Nucleus accumbens (tissue), 56 donors: Measurements from ENCODE around the gene VPS18.
A peak's percentile ranks its signal among the peaks of the same experiment; 100 is the strongest.

ENCODE experiments used
- DNase-seq, 56 donors: peaks; one replicate each; lab custom pipeline; 2025; lab: John Stamatoyannopoulos, UW

The VPS18 gene

DNA sequence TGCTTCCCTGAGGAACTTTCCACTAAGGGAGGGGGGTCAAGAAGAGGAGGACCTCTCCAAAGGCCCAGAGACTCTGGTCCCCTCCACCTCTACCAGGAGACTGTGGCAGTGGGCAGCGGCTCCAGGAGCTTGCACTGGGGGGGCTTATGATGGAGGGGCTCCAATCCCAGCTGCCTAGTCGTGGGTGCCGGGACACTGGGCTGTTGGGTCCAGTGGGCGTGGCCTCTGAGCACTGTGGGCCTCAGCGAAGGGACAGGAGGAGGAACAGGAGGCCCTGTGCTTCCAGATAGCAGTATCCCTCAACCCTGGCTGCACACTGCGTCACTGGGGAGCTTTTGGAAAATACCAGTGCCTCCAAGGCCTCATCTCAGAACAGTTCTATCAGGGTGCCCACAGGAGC is 21.4 kb downstream of the VPS18 start:
- no peak for DNase-seq

DNA sequence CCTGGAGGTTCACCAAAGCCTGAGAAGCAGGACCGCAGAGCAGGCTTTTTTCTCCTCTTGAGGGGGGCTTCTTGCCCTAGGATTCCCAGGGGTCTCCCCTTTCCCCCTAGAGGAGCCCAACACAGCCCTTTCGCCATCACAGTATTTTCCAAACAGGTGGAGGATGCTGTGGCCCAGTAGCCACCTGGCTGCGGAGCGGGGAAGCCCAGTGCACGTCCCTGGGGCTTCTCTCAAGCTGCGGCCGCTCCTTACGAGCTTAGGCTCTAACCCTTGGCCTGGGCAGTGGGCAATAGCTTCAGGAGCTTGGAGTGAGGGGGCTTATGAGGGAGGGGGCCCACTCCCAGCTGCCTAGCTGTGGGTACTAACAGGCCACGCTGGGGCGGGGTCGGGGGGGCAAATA is 23.3 kb downstream of the VPS18 start:
- no peak for DNase-seq

DNA sequence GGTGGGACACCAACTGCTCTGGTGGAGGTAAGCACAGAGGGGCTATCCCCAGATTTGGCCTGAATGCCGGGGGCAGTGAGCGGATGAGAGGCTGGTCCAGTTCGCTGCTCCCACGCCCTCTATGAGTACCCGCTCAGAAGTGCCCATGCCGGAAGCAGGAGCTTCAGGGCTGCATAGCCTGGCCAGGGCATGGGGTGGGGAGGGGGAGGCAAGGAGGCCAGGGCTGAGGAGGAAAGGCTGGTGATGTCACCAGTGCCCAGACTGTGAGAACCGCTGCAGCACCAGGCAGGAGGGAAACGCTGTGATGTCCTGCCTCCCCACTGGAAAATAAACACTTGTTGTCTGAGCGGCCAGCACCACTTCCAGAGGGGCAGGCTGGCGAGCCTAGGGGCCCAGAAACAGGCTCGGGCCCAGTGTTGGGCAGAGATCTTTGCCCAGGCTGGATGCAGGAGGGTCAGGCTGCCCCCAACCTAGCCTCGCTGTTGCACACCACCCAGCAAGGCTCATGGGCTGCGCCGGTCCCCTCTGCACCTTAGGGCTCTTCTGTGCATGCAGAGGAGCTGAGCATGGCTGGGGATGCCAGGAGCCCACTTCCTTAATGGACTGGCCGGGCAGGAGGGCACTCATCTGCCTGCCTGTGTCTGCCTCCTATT is 24.0 kb downstream of the VPS18 start:
- DNase-seq: no peak

DNA sequence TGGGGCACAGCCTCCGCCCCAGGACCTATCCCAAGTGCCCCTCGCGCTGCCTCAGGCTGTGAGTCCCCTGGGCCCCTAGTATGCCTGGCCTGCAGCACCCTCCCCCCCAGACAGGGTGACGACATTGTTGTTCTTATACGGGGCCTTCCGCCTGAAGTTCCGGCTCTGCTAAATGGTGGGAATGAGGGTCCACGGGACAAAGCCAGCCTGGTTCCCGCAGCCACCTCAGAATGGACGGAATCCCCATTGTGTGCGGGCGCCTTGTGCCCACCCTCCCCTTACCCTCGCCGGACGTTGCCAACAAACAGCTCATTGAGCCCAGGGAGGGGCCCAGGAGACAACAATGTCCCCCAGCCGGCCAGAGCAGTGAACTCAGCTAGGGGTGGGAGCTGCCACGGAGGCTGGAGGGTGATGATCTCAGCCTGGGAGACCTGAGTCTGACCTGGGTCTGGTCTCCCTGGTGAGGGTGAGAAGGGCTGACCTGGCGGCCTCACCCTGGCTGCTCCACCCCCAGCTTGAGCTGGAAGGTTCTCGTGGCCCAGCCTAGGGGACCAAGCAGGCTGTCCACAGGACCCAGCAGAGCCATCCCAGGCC is 24.6 kb downstream of the VPS18 start:
- no peak for DNase-seq

DNA sequence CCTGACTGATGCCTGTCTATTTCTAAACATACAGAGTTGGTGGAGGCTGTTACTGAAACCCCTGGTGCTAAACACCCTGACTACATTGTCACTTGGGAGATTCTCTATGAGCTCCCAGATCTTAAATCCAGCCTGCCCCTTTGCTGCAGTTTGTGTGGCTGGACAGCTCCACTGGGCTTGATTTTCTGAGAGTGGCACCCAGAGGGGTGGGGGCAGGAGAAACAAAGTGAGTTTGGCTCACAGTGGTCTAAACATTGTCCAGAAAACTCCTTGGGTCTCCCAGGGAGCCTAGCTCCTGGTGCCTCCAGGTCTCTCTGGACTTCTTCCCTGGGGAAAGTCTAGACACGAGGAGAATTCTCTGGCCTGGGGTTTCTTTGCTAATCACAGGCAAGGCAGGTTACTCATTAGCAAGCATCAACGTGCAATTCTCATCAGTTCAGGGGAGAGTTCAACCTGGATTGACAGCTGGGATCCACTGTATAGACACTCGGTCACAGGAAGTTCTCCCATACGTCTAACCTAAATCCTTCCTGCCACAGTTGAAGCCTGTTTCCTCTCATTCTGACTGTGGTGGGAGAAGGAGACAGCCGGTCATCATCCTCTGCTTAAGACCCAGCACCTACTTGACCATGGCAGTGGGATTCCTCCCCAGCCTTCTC is 27.8 kb downstream of the VPS18 start:
- DNase-seq: no peak

DNA sequence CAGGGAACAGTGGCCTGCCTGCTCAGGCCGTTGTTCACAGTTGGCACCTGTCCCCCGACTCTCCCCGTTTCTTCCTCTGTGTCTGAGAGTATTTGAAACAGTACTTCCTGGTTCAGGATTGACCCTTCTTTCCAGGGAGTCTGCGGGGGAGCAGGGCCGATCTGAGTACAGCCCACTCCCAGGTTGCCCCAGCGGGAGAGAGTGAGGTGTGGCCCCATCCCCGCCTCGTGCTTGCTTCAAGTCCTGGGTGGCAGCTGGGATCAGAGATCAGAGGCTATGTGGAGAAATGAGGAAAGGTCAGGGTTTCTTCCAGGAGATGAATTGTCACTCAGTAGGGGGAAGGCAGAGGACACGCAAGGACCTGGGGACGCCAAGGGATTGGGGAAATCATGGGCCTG is 28.4 kb downstream of the VPS18 start:
- no peak for DNase-seq

DNA sequence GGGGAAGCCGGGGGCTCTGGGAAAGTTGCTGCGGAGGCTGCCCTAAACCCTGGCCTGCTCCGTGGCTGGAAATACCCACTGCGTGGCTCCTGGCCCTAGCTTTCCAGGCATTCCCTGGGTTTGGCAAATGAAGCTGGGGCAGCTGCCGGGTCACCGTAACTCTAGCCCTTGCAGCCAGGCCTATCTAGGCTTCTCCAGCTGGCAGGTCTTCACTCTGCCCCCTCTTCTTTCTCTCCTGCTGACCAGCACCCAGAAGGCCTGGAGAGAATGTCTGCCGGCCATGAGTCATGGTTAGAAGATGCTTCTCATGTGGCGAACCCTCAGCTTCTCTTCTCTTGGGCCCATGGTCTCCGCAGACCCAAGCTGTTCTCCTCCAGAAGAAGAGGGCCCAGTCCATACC is 29.3 kb downstream of the VPS18 start:
- DNase-seq: no peak

DNA sequence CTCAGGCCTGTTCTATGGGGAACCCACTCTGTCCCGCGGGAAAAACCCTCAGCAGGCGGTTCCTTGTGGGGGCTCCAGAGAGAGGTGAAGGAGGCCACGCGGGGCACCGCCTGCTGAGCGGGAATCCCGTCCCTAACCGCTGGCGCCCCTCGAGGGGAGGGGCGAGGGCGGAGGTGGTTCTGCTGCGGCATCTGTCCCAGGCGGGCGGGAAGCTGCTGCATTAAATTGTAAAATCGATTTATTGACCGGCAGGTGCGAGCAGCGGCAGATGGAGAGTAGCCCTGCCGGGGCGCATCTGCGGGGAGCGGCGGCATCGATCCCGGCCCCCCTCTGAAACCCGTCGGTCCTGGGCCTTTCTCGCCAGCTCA is 31.2 kb downstream of the VPS18 start:
- no peak for DNase-seq

DNA sequence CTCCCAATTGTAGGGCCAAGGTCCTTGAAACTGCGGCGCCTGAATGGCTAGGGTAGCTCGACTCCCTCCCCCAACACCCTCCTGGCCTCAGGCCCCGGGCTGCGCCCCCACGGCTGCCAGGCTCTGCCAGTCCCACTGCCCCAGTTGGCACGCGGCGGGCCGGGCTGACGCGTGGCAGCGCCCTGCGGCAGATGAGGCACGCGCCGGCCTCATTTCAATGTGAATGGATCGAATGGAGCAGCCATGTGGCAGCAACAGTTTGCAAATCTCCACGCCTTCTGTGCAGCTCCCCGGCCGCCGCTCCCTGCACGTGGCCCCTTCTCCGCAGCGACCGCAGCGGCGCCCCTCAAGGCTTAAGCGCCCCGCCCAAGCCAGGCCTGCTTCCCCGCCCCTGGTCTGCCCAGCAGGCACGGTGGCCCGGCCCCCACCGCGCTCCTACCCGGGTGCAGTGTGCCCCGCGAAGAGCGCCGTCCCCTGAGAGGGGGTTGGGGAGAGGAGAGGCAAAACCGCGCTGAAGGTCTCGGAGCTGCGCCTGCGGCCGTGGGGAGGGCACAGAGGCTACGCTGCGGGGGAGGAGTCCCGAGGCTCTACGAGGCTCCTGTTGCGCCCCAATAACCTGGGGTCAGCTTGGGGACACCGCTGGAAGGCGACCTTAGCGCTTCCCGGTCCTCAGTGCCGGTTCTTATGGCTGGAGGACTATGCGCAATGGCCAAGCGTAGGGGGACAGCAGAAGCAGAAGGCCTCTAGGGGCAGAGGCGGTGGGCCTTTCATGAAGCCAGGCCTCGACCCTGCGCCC is 31.8 kb downstream of the VPS18 start:
- DNase-seq: peak in 34 of 56 donors; percentile 6 to 72 (median 32)

DNA sequence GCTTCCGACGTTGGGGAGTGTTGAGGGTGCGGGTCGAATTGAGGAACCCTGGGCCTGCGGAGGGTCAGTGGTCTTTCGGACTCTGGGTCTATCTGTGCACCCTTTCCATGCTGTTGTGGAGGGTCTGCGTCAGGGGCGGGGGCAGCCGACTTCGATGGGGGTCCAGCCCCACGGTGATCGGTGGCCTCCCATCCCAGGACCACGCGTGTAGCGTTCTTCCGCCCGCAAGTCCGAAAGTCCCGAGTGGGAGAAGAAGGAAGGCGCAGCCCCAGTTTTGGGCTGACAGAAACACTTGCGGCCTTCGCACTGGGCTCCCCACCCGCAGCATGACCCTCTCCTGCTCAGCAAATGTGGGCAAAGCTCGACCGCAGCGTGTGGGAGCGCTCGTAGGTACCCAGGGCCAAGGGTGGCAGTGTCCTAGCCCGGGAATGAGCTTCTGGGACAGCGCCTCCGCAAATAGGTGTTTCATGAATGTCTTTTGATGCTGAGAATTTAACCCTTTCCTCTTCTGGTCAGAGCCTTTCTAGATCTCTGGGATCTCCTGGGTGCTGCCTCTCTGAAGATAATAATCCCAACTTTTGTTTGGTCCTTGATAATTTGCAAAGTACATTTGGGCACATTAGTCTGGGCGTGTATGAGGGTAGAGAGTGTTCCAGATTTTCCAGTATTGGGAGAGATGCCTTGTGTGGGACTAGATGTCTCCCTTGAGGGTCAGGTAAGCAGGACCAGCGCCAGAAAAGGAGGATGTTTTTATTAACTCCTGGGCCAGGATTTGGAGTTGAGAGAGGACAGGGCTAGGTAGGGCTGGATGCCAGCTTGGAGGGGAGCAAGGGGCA is 32.6 kb downstream of the VPS18 start:
- no peak for DNase-seq

DNA sequence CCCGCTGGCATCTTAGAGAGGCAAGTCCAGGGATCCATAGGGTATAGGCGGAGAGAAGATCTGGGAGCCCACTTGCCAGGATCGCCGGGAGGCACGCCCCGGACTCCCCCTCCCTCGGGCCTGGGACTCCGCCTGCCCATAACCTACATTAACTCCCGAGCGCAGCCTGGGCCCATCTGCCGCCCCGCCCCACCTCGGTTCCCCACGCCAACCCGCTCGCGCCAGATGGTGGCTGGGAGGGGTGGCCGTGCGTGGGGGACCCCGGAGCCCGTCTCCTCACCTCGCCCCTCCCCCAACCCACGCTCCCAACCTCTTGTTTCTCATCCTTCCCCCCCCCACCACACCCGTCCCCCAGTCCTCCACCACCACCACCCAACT is 33.2 kb downstream of the VPS18 start:
- peak in 1 of 56 donors; percentile 22 for DNase-seq

DNA sequence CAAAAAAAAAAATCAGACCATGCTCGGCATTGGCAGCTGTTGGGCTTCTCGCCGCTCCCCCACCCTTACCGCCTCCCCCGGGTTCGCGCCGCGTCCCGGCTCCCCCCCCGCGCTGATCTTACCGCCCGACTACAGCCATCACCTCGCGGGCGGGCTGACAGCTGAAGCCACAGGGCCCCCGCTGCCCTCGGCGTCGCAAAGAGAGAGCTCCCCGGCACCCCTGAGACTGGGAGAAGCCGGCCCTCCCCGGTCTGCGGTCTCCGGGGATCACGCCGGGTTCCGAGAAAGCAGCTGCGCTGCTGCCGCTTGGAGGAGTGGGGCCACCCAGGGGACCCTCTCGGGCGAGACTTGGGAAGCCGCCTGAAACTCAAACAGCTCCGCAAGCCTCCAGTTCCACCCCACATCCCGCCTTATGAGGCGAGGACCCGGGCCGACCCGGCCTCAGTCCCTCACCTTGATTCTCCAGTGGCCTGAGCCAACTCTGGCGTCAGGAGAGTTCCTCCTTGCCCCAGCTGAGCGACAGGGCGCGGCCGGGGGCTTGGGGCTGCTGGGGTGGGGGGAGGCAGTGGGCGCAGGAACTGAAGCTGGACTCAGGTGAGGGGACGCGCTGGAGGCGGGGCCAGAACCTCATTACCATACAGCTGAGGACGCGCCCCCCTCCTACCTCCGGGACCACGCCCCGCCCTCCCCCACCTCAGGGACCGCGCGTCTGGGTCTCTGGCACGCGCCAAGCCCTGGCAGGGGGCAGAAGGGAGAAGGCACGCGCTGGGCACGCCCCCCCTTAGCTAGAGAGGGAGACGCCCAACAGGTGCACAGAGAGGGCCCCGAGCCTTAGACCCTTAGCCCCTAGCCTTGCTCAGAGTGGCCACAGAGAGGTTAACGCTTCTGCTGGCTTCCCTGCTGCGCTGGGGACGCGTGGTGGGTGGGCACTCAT is 33.9 kb downstream of the VPS18 start:
- peak in 1 of 56 donors; percentile 22 for DNase-seq

DNA sequence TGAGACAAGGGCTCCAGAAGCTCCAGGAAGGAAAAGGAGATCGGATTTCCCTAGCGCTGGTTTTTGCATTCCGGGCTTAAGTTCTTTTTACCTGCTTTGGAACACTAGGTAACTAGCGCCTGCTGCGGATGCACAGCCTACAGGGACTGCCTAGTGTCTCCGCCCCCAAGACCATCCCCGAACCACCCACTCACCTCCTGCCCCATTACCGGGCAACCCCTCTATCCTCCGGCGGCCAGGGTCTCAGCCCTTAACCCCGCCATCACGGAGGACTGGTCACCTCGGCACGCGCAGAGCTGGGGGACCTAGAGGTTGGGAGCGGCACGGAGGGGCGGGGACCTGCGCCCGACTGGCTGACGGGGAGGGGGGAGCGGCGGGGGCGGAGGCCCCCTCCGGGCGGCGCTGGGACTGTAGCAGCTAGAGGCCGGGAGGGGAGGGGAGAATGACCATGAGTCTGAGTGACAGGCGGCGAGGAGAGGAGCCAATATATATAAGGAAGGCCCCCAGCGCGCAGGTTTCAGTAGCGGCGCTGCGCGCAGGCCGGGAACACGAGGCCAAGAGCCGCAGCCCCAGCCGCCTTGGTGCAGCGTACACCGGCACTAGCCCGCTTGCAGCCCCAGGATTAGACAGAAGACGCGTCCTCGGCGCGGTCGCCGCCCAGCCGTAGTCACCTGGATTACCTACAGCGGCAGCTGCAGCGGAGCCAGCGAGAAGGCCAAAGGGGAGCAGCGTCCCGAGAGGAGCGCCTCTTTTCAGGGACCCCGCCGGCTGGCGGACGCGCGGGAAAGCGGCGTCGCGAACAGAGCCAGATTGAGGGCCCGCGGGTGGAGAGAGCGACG is 34.8 kb downstream of the VPS18 start, which contains the start of gene DLL4:
Gene DLL4 (plus strand): TSS at position 520 of the 839 bp plus-strand sequence. CDS start 329 bp downstream, outside the sequence.
- DNase-seq: peak in 7 of 56 donors; percentile 6 to 32 (median 14)

DNA sequence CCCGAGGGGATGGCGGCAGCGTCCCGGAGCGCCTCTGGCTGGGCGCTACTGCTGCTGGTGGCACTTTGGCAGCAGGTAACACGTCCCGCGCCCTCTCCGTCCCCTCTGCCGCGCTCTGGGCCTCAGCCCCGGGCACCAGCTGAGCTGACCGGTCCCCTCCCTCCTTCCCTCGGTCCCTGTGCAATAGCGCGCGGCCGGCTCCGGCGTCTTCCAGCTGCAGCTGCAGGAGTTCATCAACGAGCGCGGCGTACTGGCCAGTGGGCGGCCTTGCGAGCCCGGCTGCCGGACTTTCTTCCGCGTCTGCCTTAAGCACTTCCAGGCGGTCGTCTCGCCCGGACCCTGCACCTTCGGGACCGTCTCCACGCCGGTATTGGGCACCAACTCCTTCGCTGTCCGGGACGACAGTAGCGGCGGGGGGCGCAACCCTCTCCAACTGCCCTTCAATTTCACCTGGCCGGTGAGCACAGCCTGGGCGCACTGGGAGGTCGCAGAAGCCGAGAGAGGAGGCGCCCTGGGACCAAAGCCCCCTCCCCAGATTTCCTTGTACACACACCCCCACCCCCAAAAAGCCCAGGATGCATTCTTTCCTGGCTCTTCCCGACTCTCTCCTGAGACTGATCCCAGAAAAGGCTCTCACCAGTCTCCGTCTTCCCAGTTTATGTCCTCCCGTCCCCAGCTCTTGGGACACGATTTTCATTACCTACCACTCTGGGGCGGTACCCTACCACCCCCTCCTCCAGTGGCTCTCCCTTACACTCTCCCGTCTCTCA is 35.6 kb downstream of the VPS18 start:
- DNase-seq: peak in 4 of 56 donors; percentile 12 to 26 (median 20)

DNA sequence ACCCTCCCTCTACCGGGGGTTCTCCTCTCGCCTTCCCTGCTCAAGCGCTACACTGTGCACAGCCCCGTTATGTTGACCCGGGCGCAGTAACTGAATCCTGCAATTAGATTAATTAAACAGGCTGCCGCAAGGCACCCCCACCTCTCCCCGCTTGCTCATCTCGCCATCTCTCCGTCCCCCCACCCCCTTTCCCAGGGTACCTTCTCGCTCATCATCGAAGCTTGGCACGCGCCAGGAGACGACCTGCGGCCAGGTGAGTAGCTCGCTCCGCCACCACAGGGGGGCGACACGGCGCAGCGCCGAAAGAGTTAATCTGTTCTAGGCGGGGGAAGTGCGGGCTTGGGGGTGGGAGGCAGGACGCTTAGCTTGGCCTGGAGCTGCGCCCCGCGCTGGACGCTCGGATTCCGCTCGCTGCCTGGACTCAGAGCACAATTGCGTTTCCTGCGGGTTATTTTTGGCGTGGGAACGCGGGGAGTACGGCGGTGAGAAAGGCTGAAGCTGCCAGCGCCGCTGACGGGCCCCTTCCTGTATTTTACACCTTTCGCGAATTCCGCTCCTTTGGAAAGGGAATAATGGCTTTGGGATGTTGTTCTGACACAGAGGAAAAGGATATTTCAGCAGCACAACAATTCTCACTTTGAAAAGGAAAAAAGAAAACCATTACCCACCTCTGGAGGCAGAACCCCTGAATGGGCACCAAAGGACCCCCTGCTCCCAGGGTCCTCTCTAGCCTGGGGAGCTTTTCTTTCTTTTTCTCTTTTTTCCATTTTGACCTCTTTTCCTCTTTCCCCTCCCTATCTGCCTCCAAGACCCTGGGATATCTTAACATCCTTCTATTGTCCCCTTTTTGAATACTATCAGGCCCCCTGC is 36.4 kb downstream of the VPS18 start:
- DNase-seq: peak in 10 of 56 donors; percentile 6 to 54 (median 14)
